ENCODE data around the gene GOLGA2.

DNA sequence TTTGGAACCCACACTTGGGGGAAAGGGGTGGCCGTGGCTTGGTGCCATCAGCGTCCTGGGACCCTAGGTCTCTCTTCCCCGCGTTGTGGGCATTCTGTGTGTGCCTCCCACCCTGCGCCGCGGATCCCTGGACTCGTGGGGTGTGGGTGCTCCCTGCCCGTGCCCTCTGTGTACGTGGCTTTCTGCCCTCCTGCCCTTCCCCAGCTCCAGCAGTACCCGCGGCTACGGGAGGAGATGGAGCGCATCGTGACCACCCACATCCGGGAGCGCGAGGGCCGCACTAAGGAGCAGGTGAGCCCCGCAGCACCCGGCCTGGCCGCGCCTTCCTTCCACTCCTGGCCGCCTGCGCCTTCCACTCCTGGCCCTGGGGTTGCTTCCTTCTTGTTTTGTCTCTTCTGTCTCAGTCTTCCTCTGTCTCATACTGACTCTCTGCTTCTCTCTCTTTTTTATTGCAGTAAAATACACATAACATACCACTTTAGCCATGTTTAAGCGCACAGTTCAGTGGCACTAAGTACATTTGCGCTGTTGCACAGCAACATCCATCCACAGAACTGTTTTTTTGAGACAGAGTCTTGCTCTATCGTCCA lies 41.9 kb downstream of the GOLGA2 start:
- TF ChIP-seq POLR2A (IDR thresholded peaks at IDR 0.05; ENCODE audit: insufficient read depth in 1 of 2, low read depth in 2 of 2, low read length in 2 of 2) (no peak), HCFC1 (IDR thresholded peaks at IDR 0.05; ENCODE audit: low read depth, low read length) (no peak), NR3C1 (CRISPR knock-in tag; IDR thresholded peaks at IDR 0.05) (no peak), ZNF136 (CRISPR knock-in tag; IDR thresholded peaks at IDR 0.05; ENCODE audit: low read depth) (no peak), PHF8 (CRISPR knock-in tag; IDR thresholded peaks at IDR 0.05) (no peak)
- TF ChIP-seq, protein P1, sequence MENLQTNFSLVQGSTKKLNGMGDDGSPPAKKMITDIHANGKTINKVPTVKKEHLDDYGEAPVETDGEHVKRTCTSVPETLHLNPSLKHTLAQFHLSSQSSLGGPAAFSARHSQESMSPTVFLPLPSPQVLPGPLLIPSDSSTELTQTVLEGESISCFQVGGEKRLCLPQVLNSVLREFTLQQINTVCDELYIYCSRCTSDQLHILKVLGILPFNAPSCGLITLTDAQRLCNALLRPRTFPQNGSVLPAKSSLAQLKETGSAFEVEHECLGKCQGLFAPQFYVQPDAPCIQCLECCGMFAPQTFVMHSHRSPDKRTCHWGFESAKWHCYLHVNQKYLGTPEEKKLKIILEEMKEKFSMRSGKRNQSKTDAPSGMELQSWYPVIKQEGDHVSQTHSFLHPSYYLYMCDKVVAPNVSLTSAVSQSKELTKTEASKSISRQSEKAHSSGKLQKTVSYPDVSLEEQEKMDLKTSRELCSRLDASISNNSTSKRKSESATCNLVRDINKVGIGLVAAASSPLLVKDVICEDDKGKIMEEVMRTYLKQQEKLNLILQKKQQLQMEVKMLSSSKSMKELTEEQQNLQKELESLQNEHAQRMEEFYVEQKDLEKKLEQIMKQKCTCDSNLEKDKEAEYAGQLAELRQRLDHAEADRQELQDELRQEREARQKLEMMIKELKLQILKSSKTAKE (CRISPR knock-in tag; IDR thresholded peaks at IDR 0.05; ENCODE audit: borderline replicate concordance), result no peak
- TF ChIP-seq, protein P2, sequence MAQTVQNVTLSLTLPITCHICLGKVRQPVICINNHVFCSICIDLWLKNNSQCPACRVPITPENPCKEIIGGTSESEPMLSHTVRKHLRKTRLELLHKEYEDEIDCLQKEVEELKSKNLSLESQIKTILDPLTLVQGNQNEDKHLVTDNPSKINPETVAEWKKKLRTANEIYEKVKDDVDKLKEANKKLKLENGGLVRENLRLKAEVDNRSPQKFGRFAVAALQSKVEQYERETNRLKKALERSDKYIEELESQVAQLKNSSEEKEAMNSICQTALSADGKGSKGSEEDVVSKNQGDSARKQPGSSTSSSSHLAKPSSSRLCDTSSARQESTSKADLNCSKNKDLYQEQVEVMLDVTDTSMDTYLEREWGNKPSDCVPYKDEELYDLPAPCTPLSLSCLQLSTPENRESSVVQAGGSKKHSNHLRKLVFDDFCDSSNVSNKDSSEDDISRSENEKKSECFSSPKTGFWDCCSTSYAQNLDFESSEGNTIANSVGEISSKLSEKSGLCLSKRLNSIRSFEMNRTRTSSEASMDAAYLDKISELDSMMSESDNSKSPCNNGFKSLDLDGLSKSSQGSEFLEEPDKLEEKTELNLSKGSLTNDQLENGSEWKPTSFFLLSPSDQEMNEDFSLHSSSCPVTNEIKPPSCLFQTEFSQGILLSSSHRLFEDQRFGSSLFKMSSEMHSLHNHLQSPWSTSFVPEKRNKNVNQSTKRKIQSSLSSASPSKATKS (CRISPR knock-in tag; IDR thresholded peaks at IDR 0.05), result no peak

Measured in HepG2 (cell line).